Esophagus muscularis mucosa (tissue), 3 donors: ENCODE data around the gene TMEM150A.

ENCODE experiments used
- CTCF ChIP-seq, 3 experiments: fragments of 200-600 bp in 2 of 3; fragments of 450-650 bp in 1 of 3; sonication (generic) in 2 of 3; IDR thresholded peaks; one replicate each; pipeline ENCODE4 v1.5.1; 2017 to 2019; ENCODE audit warnings: antibody characterized with exemption in 3 of 3, mild to moderate bottlenecking in 2 of 3, moderate library complexity in 1 of 3
- POLR2A ChIP-seq: fragments of 450-650 bp; IDR thresholded peaks from one replicate; pipeline ENCODE4 v1.6.1; 2017; ENCODE audit warnings: antibody characterized with exemption, moderate library complexity, mild to moderate bottlenecking, low read depth

GRCh38 chr2:85577386-85578242, 24.9 kb downstream of the TMEM150A start, which contains the start of gene VAMP8:
- TF ChIP-seq CTCF (IDR thresholded peaks at IDR 0.05) (no peak), POLR2A (no peak)
